Ovary (tissue), 3 donors: ENCODE data around the gene AP5B1.

Experiments used
- CTCF ChIP-seq, 3 donors: fragments of 450-650 bp in 2 of 3; fragments of 200-600 bp in 1 of 3; IDR thresholded peaks; one replicate each; pipeline versions ENCODE4 v1.5.1 to v1.8.0; 2016 to 2022; ENCODE audit warnings: antibody characterized with exemption in 3 of 3, mild to moderate bottlenecking in 1 of 3
- POLR2A ChIP-seq: fragments of 450-650 bp; IDR thresholded peaks from one replicate; pipeline ENCODE4 v1.6.1; 2017; ENCODE audit warnings: antibody characterized with exemption, mild to moderate bottlenecking, moderate library complexity
- donor health status: DM: no; HTN: no; CAD: no.

- TF ChIP-seq CTCF (IDR thresholded peaks at IDR 0.05) (no peak), POLR2A (no peak)
Observed at GRCh38 chr11:65727865-65728264, 52.9 kb downstream of the AP5B1 start.
